Fibroblast of the aortic adventitia (primary cell): ENCODE measurements around the gene GRIN3A. TPM values are rescaled to one million over a fixed set of nuclear protein-coding genes. Genes with fewer than 3 reads are reported as not detected.
"Not testable (repeated sequence)": the region's sequence is repeated elsewhere in the genome, so short reads cannot be mapped to it uniquely, and the experiment has no call there.

Source experiments
- DNase-seq: peaks from one replicate; pipeline ENCODE4 v3.0.0-alpha.2; 2010; ENCODE audit warnings: low read depth
- H3K4me3 ChIP-seq: 2 replicates; pipeline ENCODE4 v1.5.1; 2011; ENCODE audit warnings: low read depth, mild to moderate bottlenecking, control low read depth, low read length, moderate library complexity
- CTCF ChIP-seq: IDR thresholded peaks from 2 replicates; pipeline ENCODE4 v1.5.1; 2011; ENCODE audit warnings: mild to moderate bottlenecking, low read length, control low read depth, inconsistent platforms; ENCODE audit not compliant: insufficient read depth
- total RNA-seq: library from RNA; depleted of rRNA; stranded (reverse); fragments of >200 nt; gene quantifications from 2 replicates; pipeline ENCODE4 v1.2.3, GENCODE V29; 2012; ENCODE audit warnings: low replicate concordance

Gene GRIN3A
- total RNA-seq, 1 donor, result 0.09 TPM

GRCh38 chr9:101601904-101602765 is 136.3 kb downstream of the GRIN3A start:
- H3K4me3 ChIP-seq, result no peak overlapping the region
- peak; percentile 70 for TF ChIP-seq CTCF
- DNase-seq, result peak; percentile 67

GRCh38 chr9:101594796-101595195 is 143.7 kb downstream of the GRIN3A start, which contains the start of gene PPP3R2:
TSS of gene PPP3R2 (minus strand) at chr9:101594969. CDS start at chr9:101594921, 48 bp downstream.
- H3K4me3 ChIP-seq, result no peak within 1 kb of the TSS
- no peak for DNase-seq
- TF ChIP-seq CTCF, result no peak

- TF ChIP-seq CTCF, result no peak
- no peak for DNase-seq
- no peak overlapping the region for H3K4me3 ChIP-seq
These were observed 145.1 kb downstream of the GRIN3A start for GRCh38 chr9:101593345-101593744.

- no peak for TF ChIP-seq CTCF
- no peak overlapping the region for H3K4me3 ChIP-seq
- DNase-seq, result no peak
These were observed 145.7 kb downstream of the GRIN3A start for GRCh38 chr9:101592788-101593187.

GRCh38 chr9:101591787-101592446 is 146.5 kb downstream of the GRIN3A start:
- TF ChIP-seq CTCF, result no peak
- no peak for DNase-seq
- H3K4me3 ChIP-seq, result no peak overlapping the region

- no peak overlapping the region for H3K4me3 ChIP-seq
- no peak for DNase-seq
- TF ChIP-seq CTCF, result no peak
These were observed 147.5 kb downstream of the GRIN3A start for GRCh38 chr9:101590901-101591300.

GRCh38 chr9:101590074-101590473 is 148.4 kb downstream of the GRIN3A start:
- DNase-seq, H3K4me3 ChIP-seq: not testable (repeated sequence)
